GM18867 (cell line): ENCODE results near the gene MTAP.
A peak's percentile ranks its signal among the peaks of the same experiment; 100 is the strongest.

ENCODE experiments used
- ATAC-seq: cut with Tn5 transposase; IDR thresholded peaks from one replicate; pipeline ENCODE4 v1.9.1; 2021; ENCODE audit warnings: mild to moderate bottlenecking, moderate library complexity; ENCODE audit not compliant: unreplicated experiment

The MTAP gene

GRCh38 chr9:21802418-21803000 is at the start of gene MTAP:
Gene MTAP (plus strand): TSS chr9:21802636. CDS start chr9:21802749, 113 bp downstream.
- ATAC-seq, result peak; percentile 91

GRCh38 chr9:21753523-21753922 is 48.9 kb upstream of the MTAP start:
- no peak for ATAC-seq

- ATAC-seq, result no peak
Observed at GRCh38 chr9:21754741-21755140, 47.7 kb upstream of the MTAP start.

- no peak for ATAC-seq
Observed at GRCh38 chr9:21758540-21758939, 43.9 kb upstream of the MTAP start.

- ATAC-seq, result peak; percentile 89
Observed at GRCh38 chr9:21761309-21761901, 41.0 kb upstream of the MTAP start.

GRCh38 chr9:21762064-21762463 is 40.4 kb upstream of the MTAP start:
- ATAC-seq, result no peak

GRCh38 chr9:21764846-21765245 is 37.6 kb upstream of the MTAP start:
- no peak for ATAC-seq

GRCh38 chr9:21766096-21766495 is 36.3 kb upstream of the MTAP start:
- no peak for ATAC-seq

GRCh38 chr9:21770871-21771560 is 31.4 kb upstream of the MTAP start:
- no peak for ATAC-seq

GRCh38 chr9:21777701-21778100 is 24.7 kb upstream of the MTAP start:
- ATAC-seq, result no peak

- ATAC-seq, result no peak
Observed at GRCh38 chr9:21778304-21778703, 24.1 kb upstream of the MTAP start.

GRCh38 chr9:21779397-21779796 is 23.0 kb upstream of the MTAP start:
- ATAC-seq, result no peak

GRCh38 chr9:21781656-21782055 is 20.8 kb upstream of the MTAP start:
- no peak for ATAC-seq

- peak; percentile 69 for ATAC-seq
Observed at GRCh38 chr9:21782205-21782604, 20.2 kb upstream of the MTAP start.

GRCh38 chr9:21788752-21789151 is 13.7 kb upstream of the MTAP start:
- no peak for ATAC-seq

GRCh38 chr9:21789541-21790037 is 12.8 kb upstream of the MTAP start:
- peak; percentile 98 for ATAC-seq

GRCh38 chr9:21795483-21795882 is 7.0 kb upstream of the MTAP start:
- ATAC-seq, result no peak

GRCh38 chr9:21796768-21797167 is 5.7 kb upstream of the MTAP start:
- no peak for ATAC-seq

- no peak for ATAC-seq
Observed at GRCh38 chr9:21800931-21801682, 1.3 kb upstream of the MTAP start.

GRCh38 chr9:21801683-21802417 is 586 bp upstream of the MTAP start:
- ATAC-seq, result peak; percentile 29

GRCh38 chr9:21803649-21804048 is 1.2 kb downstream of the MTAP start:
- ATAC-seq, result no peak
